Central memory CD4-positive, alpha-beta T cell (primary cell): ENCODE data around the gene PARP3.

Experiments used
- DNase-seq: peaks from one replicate; pipeline ENCODE4 v3.0.0; 2022

The PARP3 gene

GRCh38 chr3:51934139-51934850, 7.9 kb upstream of the PARP3 start:
- DNase-seq, result no peak

GRCh38 chr3:51934991-51935885, 6.9 kb upstream of the PARP3 start:
- DNase-seq, result no peak

- DNase-seq, result no peak
These were observed 6.0 kb upstream of the PARP3 start for GRCh38 chr3:51935886-51936755.

GRCh38 chr3:51937014-51937413, 5.1 kb upstream of the PARP3 start:
- DNase-seq, result no peak

- no peak for DNase-seq
These were observed 4.3 kb upstream of the PARP3 start for GRCh38 chr3:51937611-51938450.

- DNase-seq, result no peak
These were observed 3.3 kb upstream of the PARP3 start for GRCh38 chr3:51938780-51939425.

- no peak for DNase-seq
These were observed 1.3 kb upstream of the PARP3 start for GRCh38 chr3:51940648-51941462.

GRCh38 chr3:51941463-51941797, 733 bp upstream of the PARP3 start:
- no peak for DNase-seq

GRCh38 chr3:51942603-51943450, 664 bp downstream of the PARP3 start:
- peak; percentile 48 for DNase-seq

- no peak for DNase-seq
These were observed 1.6 kb downstream of the PARP3 start for GRCh38 chr3:51943451-51944391.

GRCh38 chr3:51944451-51945021, 2.4 kb downstream of the PARP3 start:
- no peak for DNase-seq

GRCh38 chr3:51945031-51945840, 3.1 kb downstream of the PARP3 start:
- no peak for DNase-seq

GRCh38 chr3:51945926-51946705, 4.0 kb downstream of the PARP3 start:
- DNase-seq, result no peak

- no peak for DNase-seq
These were observed 4.6 kb downstream of the PARP3 start for GRCh38 chr3:51946796-51947195.

GRCh38 chr3:51947215-51947900, 5.2 kb downstream of the PARP3 start:
- DNase-seq, result no peak

GRCh38 chr3:51948016-51948580, 5.9 kb downstream of the PARP3 start:
- DNase-seq, result no peak
